Activated B cell treated with CpG ODN at 0.5 μM for 24 hours (primary cell): ENCODE results near the gene CATSPER3. TPM values are rescaled to one million over a fixed set of nuclear protein-coding genes. Genes with fewer than 3 reads are reported as not detected.

Experiments
- ATAC-seq: fragments of 200-7000 bp; cut with Tn5 transposase; one replicate; pipeline ENCODE4 v1.10.0; 2021; ENCODE audit warnings: low read depth, mild to moderate bottlenecking, moderate library complexity
- CTCF ChIA-PET: fragments of 350-600 bp; sonication (Branson Sonifier 250); formaldehyde crosslinking; loops from one replicate; lab custom pipeline; 2021; ENCODE audit warnings: antibody characterized with exemption; lab: Charles Lee
- POLR2A ChIA-PET: fragments of 350-600 bp; sonication (Branson Sonifier 250); formaldehyde crosslinking; loops from one replicate; lab custom pipeline; 2021; ENCODE audit warnings: antibody characterized with exemption; lab: Charles Lee
- DNase-seq: peaks from one replicate; pipeline ENCODE4 v3.0.0; 2022
- H3K27ac Mint-ChIP-seq: one replicate; pipeline ENCODE4 v1.8.0; 2020; ENCODE audit warnings: mixed read lengths
- H3K27me3 Mint-ChIP-seq: one replicate; pipeline ENCODE4 v1.8.0; 2021; ENCODE audit warnings: mixed read lengths
- H3K36me3 Mint-ChIP-seq: one replicate; pipeline ENCODE4 v1.8.0; 2021; ENCODE audit warnings: low read depth, mixed read lengths
- H3K4me1 Mint-ChIP-seq: one replicate; pipeline ENCODE4 v1.8.0; 2021; ENCODE audit warnings: mixed read lengths
- H3K4me3 Mint-ChIP-seq: one replicate; pipeline ENCODE4 v1.8.0; 2020; ENCODE audit warnings: mild to moderate bottlenecking, mixed read lengths
- H3K9me3 Mint-ChIP-seq: one replicate; pipeline ENCODE4 v1.8.0; 2020; ENCODE audit warnings: mixed read lengths
- intact Hi-C: fragments of 100-400 bp; cut with micrococcal nuclease; formaldehyde crosslinking; loops from one replicate; pipeline ENCODE4 v1.15.1; 2024
- total RNA-seq: library from RNA; stranded (reverse); gene quantifications from 2 replicates; pipeline ENCODE4 v1.2.3, GENCODE V29; 2022
- TF ChIP-seq, protein P1 (sequence below): fragments of 200-600 bp; IDR thresholded peaks from one replicate; pipeline ENCODE4 v1.8.0; 2022; ENCODE audit warnings: antibody characterized with exemption, mild to moderate bottlenecking

The CATSPER3 gene
- total RNA-seq, 1 donor from 2014 or later = 0.95 TPM

GRCh38 chr5:135025730-135026644 lies 58.3 kb downstream of the CATSPER3 start:
- Mint-ChIP-seq H3K9me3 (peaks cover 5% of the 10 kb centered on the region), H3K36me3 (no peaks in the 10 kb centered on the region)
- TF ChIP-seq, protein P1, sequence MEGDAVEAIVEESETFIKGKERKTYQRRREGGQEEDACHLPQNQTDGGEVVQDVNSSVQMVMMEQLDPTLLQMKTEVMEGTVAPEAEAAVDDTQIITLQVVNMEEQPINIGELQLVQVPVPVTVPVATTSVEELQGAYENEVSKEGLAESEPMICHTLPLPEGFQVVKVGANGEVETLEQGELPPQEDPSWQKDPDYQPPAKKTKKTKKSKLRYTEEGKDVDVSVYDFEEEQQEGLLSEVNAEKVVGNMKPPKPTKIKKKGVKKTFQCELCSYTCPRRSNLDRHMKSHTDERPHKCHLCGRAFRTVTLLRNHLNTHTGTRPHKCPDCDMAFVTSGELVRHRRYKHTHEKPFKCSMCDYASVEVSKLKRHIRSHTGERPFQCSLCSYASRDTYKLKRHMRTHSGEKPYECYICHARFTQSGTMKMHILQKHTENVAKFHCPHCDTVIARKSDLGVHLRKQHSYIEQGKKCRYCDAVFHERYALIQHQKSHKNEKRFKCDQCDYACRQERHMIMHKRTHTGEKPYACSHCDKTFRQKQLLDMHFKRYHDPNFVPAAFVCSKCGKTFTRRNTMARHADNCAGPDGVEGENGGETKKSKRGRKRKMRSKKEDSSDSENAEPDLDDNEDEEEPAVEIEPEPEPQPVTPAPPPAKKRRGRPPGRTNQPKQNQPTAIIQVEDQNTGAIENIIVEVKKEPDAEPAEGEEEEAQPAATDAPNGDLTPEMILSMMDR = no peak

DNA sequence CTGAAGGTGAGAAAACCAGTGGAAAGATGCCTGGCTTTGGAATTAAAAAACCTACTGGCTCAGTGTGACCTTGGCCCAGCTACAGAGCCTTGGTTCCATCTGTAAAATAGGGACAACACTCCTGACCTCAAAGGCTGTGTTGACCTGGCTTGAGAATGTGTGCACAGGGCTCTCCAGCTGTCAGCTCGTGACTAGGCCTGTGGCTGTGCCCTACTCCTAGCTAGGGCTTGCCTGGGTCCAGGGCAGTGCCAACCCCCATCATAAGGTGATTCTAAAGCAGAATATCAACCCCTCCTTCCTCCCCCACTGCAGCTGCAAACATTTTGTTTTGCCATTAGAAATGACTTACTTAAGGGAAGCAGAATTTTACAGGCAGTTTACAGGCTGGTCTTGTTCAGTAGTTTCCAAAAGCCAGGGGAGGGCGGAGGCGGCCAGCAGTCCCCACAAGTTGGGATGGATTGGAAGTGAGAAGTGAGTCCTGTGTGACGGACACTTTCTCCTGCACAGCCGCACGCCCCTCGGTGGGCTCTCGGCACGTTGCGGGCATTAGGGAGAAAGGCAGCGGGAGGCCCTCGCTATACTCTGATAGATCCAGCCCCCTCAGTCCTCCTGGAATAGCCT lies 59.0 kb downstream of the CATSPER3 start:
- TF ChIP-seq, protein P1 = no peak
- DNase-seq = no peak
- POLR2A ChIA-PET = no interaction called here
- H3K4me3 Mint-ChIP-seq = no peak overlapping the region
- H3K27me3 Mint-ChIP-seq = peaks cover 48% of the 10 kb centered on the region
- CTCF ChIA-PET = no interaction called here
- no peak for ATAC-seq
- intact Hi-C loops = no loop called here
- peaks cover 5% of the 10 kb centered on the region for H3K9me3 Mint-ChIP-seq
- peaks cover 26% of the 10 kb centered on the region for H3K4me1 Mint-ChIP-seq
- H3K27ac Mint-ChIP-seq = no peak overlapping the region
- H3K36me3 Mint-ChIP-seq = no peaks in the 10 kb centered on the region

More at GRCh38 chr5:135025730-135026644, 58.3 kb downstream of the CATSPER3 start:
- ATAC-seq (no peak), DNase-seq (no peak)
- ChIA-PET CTCF (no interaction called here), POLR2A (no interaction called here)
- intact Hi-C loops = no loop called here
- Mint-ChIP-seq H3K4me1 (peaks cover 20% of the 10 kb centered on the region), H3K4me3 (no peak overlapping the region), H3K27me3 (peaks cover 43% of the 10 kb centered on the region), H3K27ac (no peak overlapping the region)

- intact Hi-C loops = no loop called here
- CTCF ChIA-PET = no interaction called here
- H3K36me3 Mint-ChIP-seq = no peaks in the 10 kb centered on the region
- peaks cover 30% of the 10 kb centered on the region for H3K4me1 Mint-ChIP-seq
- TF ChIP-seq, protein P1 = no peak
- H3K4me3 Mint-ChIP-seq = peak overlapping the region; percentile 8
- H3K9me3 Mint-ChIP-seq = peaks cover 5% of the 10 kb centered on the region
- H3K27ac Mint-ChIP-seq = no peak overlapping the region
- POLR2A ChIA-PET = no interaction called here
- peaks cover 51% of the 10 kb centered on the region for H3K27me3 Mint-ChIP-seq
- ATAC-seq (no peak), DNase-seq (no peak)
These were observed 59.6 kb downstream of the CATSPER3 start for GRCh38 chr5:135027266-135027696.

DNA sequence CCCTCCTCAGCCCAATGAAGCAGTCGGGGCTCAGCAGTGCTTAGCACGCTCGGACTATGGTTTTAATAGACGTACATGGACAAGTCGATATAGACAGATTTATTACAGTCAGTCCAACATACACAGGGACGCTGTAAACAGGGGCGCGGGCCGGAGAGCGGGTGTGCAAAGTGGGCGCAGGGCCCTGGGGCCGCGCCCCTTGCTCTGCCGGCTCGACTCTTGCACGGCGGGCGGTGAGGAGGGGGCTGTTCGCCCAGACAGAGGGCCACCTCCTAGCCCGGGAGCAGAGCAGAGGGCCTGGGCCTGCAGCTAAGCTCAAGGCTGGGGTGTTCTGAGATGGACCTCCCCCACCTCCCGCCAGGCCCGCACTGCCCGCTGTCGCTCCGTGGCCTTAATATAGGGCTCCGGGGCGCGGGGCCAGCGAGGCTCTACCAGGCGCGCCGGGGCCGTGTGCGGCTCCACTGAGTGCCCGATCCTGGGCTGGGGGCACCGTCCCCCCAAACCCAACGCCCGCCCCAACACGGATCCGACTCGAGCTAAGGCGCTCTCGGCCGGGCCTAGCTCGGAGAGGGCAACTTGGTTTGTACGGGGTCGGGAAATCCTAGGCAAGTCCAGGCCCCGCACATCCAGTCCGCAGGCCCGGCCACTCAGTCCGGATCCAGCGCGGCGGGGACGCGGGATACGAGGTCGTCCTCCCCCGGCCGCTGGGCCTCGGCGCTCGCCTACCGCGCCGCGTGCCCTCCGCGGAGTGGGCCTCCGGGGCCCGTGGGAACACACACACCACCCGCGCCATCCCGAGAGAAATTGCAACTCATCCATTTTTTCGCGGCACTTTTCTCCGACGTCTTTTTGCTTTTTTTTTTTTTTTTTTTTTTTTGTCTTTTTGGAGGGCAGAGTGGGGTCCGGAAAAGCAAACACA lies 60.2 kb downstream of the CATSPER3 start:
- peaks cover 5% of the 10 kb centered on the region for H3K9me3 Mint-ChIP-seq
- no peaks in the 10 kb centered on the region for H3K36me3 Mint-ChIP-seq
- no peak overlapping the region for H3K27ac Mint-ChIP-seq
- peaks cover 33% of the 10 kb centered on the region for H3K4me1 Mint-ChIP-seq
- TF ChIP-seq, protein P1 = no peak
- POLR2A ChIA-PET = no interaction called here
- H3K4me3 Mint-ChIP-seq = peak overlapping the region; percentile 8
- CTCF ChIA-PET = no interaction called here
- H3K27me3 Mint-ChIP-seq = peaks cover 53% of the 10 kb centered on the region
- DNase-seq (no peak), ATAC-seq (no peak)
- intact Hi-C loops = no loop called here
